Rectal smooth muscle tissue (tissue), 1 donor: ENCODE data around the gene TANGO2.

Source experiments
- H3K27ac ChIP-seq: one replicate; pipeline ENCODE4 v1.7.0; 2013; ENCODE audit warnings: low read depth, low read length, inconsistent platforms
- H3K27me3 ChIP-seq: one replicate; pipeline ENCODE4 v1.7.0; 2013; ENCODE audit warnings: low read length; ENCODE audit not compliant: control insufficient read depth, insufficient read depth
- H3K36me3 ChIP-seq: one replicate; pipeline ENCODE4 v1.7.0; 2013; ENCODE audit warnings: low read length; ENCODE audit not compliant: control insufficient read depth, insufficient read depth
- H3K4me1 ChIP-seq: one replicate; pipeline ENCODE4 v1.7.0; 2013; ENCODE audit warnings: low read length; ENCODE audit not compliant: control insufficient read depth, insufficient read depth
- H3K4me3 ChIP-seq: one replicate; pipeline ENCODE4 v1.7.0; 2013; ENCODE audit warnings: low read length
- H3K9ac ChIP-seq: one replicate; pipeline ENCODE4 v1.7.0; 2013; ENCODE audit warnings: low read length

The TANGO2 gene

DNA sequence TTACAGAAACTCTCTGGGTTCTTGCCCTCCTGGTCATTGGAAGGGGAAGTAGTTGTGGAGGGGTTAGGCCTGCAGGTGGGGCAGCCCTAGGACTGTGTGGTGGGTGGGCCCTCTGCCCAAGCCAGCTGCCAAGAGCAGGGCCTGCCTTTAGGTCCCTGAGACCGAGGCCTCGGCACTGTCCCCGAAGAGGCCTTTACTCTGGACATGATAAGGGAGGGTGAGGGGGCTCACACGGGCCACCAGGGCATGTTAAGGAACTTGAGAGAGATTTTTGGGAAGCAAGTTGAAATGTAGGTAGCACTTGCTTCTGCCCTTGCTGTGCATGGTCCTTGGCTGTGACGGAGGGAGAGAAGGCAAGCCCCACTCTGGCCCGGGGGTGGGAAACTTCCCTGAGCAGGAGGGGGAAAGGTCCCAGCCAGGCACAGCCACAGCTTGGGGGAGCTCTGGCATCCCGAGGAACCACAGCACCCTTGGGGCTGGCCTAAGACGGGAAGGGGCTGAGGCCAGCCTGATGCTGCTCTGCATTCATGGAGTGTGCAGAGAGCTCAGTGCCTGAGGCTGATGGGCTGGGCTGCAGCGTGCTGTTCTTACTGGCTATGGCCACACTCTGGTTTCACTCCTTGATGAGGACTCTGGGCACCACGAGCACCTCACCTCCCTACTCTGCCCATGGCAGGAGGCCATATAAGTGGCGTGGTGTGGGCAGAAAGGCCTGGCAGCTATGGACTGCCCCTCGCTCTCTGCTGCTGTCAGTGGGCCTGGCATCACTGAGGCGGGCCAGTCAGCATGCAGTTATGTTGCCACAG, 87.2 kb downstream of the TANGO2 start:
- Histone ChIP-seq H3K4me3 (no peak overlapping the region), H3K27ac (no peak overlapping the region), H3K27me3 (no peaks in the 10 kb centered on the region)

DNA sequence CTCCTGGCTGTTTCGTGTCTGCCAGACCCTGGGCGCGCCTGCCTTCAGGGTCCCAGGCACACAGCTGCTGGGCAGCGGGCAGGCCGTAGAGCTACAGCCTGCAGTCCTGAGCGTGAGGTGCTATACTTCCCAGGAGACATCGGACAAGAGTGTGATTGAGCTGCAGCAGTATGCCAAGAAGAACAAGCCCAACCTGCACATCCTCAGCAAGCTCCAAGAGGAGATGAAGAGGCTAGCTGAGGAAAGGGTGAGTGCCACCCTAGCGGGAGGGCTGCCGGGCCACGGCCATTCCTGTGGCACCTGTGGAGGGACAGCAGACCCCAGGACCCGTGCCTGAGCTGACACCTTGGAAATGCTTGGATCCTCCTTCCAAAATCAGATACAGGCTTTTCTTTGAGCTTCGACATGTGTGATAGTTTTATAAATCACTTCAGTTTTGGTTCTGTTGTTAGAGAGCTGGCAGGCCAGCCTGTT, 87.9 kb downstream of the TANGO2 start:
- no peak overlapping the region for H3K27ac ChIP-seq
- H3K4me1 ChIP-seq: no peaks in the 10 kb centered on the region
- H3K36me3 ChIP-seq: peaks cover 64% of the 10 kb centered on the region
- H3K9ac ChIP-seq: no peak overlapping the region
- no peak overlapping the region for H3K4me3 ChIP-seq
- no peaks in the 10 kb centered on the region for H3K27me3 ChIP-seq

More for the DNA sequence above, 87.2 kb downstream of the TANGO2 start:
- Histone ChIP-seq H3K36me3 (peaks cover 61% of the 10 kb centered on the region), H3K9ac (no peak overlapping the region), H3K4me1 (no peaks in the 10 kb centered on the region)

DNA sequence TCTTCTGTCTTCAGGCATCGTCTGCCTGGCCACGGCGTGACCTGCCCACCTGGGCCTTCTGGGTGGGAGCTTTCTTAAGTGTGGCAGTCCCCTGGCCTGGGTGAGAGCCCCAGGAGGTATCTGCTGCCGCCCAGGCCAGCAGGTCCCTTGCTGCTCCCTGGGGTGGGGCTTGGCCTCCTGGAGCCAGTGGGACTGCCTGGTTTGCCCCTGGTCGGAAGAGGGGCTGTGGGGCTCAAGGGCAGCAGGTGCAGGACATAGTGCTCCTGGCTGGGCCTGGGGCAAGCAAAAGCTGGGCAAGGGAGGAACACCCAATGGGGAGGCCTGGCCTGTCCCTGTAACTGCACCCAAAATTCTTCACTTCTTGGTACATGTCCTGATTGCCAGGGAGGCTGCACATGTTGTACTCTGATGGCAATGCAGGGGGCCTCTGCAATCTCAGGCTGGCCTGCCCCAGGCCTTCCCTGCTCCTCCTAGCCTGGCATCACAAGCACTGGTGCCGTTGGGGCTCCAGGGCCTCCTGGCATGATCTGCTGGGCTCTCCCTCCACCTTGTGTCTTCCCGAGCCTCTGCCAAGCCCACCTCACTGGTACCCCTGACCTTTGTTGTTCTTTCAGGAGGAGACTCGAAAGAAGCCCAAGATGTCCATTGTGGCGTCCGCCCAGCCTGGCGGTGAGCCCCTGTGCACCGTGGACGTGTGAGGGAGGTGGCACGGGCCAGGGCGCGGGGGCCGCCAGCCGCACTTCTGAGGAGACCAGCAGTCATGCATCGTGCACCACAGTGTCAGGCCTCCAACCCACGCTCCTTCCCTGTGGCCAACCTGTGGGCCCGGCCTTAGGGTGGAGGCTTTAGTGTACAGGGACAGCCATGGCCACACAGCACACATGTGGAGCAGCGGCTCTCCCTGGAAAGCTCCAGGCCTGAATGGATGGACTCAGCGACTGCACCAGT, 88.8 kb downstream of the TANGO2 start:
- H3K9ac ChIP-seq: no peak overlapping the region
- H3K36me3 ChIP-seq: peaks cover 63% of the 10 kb centered on the region
- no peaks in the 10 kb centered on the region for H3K27me3 ChIP-seq
- no peaks in the 10 kb centered on the region for H3K4me1 ChIP-seq
- H3K4me3 ChIP-seq: no peak overlapping the region
- H3K27ac ChIP-seq: no peak overlapping the region

DNA sequence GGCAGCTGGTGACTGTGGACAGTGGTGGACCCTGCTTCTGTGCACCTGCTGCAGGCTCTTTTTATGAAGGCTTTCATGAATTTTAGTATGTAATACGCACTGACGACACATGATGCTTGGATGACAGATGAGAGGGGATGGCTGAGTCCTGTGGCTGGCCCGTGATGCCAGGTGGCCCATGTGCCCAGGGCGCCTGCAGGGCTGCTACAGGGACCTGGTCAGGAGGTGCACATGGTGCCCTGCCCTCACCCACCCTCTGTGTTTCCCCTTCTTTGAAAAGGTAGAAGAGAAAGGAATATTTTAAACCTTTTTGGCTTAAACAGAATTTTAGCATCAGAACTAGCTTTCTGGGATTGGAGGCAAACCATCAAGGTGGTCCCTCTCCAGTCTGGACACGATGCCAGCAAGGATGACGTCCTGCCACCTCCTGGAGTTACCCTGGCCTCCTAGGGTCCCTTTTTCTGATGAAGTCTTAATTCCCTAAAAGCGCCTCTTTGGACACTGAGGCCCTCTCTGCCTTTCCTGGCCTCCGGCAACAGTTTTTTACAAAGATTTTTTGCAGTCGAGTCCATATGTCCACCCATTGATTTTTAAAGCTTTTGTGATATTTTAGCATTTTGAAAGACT, 89.6 kb downstream of the TANGO2 start:
- Histone ChIP-seq H3K9ac (no peak overlapping the region), H3K36me3 (peaks cover 61% of the 10 kb centered on the region), H3K27me3 (no peaks in the 10 kb centered on the region), H3K4me3 (no peak overlapping the region), H3K27ac (no peak overlapping the region), H3K4me1 (no peaks in the 10 kb centered on the region)

DNA sequence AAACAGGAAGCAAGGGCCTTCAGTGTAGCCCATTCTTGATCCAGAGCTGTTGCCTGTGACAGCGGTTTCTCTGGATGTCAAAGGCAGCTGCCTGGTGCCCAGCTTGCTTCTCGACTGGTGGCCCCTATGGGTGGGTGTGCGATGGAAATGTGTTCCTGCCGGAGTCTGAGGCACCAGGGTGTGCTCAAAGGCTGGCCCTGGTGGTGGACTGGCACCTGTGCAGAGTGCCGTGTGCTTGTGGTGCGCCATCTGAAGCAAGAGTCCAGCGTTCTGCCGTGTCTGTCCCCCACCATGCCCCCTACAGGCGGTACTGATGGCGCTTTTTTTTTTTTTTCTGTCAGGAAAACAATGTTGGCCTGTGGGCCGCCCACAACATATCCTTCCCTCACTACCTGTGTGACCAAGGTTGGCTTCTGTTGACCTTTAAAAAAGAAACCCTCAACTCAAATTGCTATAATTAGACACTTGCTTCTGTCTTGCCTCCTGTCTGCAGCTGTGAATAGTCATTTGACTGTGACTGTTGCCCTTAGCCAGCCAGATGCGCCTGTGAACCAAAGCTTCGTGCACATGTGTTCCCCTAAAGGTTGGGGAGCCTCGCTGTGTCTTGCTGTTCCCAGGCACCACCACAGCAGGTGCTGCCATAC, 90.3 kb downstream of the TANGO2 start:
- H3K4me3 ChIP-seq: no peak overlapping the region
- H3K4me1 ChIP-seq: no peaks in the 10 kb centered on the region
- H3K36me3 ChIP-seq: peaks cover 55% of the 10 kb centered on the region
- H3K27ac ChIP-seq: no peak overlapping the region
- no peaks in the 10 kb centered on the region for H3K27me3 ChIP-seq
- no peak overlapping the region for H3K9ac ChIP-seq

DNA sequence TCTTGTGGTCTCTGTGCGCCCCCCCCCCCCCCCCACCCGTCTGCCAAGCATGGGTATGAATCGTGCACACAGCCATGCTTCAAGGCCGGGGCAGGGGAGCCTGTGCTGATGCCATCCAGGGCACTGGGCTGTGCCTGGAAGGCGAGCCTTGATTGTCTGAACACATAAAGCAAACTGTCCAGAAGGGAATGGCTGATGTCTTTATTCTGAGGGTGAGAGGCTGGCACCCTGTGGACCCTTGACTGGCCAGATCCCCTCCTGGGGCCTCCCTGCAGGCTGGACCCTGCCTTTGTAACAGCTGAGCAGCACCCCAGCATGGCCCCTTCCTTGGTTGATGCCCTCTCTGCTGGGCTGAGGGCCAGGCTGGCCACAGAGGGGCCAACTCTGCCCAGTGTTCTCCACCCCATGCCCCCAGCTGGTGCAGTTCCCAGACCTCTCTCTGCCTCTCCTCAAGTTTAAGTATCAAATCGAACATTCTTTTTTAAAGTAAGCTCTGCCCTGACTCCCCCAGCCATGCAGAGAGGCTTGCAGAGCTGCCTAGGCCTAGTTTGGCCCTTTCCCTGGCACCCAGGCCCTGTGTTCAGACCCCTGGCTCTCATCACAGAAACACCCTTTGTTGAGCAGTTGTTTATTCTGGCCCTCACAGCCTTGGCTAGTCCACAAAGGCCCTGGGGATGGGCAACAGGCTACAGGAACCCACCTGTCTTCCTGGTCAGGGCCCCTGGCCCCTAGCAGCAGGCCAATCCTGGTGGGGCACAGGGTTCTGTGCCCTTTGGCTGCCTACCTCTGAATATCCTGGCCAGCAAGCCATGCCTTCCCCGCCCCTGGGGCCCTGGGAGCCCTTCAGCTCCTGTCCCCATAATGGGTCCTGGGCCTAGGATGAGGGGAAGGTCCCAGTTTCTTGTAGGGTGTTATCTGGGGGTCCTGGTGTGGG, 91.0 kb downstream of the TANGO2 start:
- no peak overlapping the region for H3K27ac ChIP-seq
- no peaks in the 10 kb centered on the region for H3K27me3 ChIP-seq
- no peak overlapping the region for H3K4me3 ChIP-seq
- peaks cover 47% of the 10 kb centered on the region for H3K36me3 ChIP-seq
- H3K9ac ChIP-seq: no peak overlapping the region
- peaks cover 3% of the 10 kb centered on the region for H3K4me1 ChIP-seq

DNA sequence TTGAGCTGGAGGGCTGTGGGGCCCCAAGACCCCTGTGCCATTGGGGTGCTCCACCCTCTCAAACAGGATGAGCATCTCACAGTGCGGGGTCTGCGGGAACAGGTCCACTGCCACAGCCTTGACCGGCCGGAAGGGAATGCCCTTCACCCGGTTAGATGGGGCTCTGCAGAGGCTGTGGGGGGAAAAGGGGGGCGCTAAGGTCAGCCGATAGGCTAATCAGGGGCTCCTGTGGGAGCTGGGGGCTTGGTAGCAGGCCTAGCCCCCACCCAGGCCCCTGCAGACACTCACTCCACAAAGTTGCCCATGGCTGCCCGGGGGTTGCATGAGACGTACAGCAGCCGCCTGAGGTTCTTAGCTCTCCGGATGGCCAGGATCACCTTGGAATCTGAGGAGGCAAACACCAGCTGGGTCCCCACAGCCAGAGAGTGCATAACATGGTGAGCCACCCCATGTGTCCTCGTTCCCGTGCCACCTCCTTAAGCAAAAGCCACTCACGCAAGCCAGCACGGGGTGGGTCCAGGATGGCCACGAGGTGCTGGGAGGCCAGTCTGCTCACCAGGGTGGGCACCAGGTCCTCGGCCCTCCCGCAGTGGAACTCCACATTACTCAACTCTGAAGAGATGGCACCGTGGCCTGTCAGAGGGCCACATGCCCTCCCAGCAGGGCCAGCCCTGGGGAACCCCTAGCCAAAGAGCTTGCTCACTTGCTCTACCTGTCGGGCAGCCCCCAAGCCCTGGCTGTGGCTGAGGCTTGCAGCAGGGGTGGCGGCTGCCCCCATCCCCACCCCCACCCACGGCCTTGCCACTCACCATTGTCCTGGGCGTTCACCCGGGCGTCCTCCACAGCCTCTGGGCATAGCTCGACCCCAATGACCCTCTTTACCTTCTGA, 92.0 kb downstream of the TANGO2 start:
- Histone ChIP-seq H3K9ac (no peak overlapping the region), H3K4me1 (peaks cover 3% of the 10 kb centered on the region), H3K27ac (no peak overlapping the region), H3K27me3 (no peaks in the 10 kb centered on the region), H3K4me3 (no peak overlapping the region), H3K36me3 (peaks cover 38% of the 10 kb centered on the region)

DNA sequence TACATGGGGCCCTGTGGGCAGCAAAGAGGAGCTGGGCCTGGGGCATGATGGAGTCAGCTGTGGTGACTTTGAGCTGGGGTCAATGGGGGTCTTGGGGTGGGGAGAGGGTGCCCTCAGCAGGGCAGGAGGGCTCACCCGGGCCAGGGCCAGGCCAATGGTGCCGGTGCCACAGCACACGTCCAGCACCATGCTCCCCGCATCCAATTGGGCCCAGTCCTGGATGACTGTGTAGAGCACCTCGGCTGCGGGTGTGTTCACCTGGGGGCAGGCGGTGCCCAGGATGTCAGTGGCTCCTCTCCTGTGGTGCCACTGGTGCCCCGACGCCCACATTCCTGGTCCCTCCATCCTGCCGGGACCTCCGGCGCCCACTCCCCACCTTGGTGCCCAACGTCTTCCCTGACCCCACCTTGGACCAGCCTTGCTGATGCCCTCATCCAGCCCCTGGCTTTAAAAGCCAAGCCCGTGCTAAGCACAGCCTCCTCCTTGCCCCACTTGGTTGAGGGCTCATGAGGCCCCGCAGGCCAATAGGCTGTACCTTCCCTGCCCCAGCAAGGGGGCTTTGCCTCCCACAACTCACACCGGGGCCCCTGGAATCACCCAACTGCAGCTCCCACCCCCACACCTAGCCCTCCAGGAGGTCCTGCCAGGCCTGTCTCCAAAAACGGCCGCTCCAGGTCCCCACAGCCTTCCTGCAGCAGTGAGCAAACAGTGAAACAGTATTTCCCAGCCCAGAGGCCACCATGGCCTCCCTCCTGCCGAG, 92.8 kb downstream of the TANGO2 start:
- no peak overlapping the region for H3K4me3 ChIP-seq
- no peak overlapping the region for H3K9ac ChIP-seq
- peaks cover 10% of the 10 kb centered on the region for H3K4me1 ChIP-seq
- peaks cover 33% of the 10 kb centered on the region for H3K36me3 ChIP-seq
- no peak overlapping the region for H3K27ac ChIP-seq
- H3K27me3 ChIP-seq: no peaks in the 10 kb centered on the region

DNA sequence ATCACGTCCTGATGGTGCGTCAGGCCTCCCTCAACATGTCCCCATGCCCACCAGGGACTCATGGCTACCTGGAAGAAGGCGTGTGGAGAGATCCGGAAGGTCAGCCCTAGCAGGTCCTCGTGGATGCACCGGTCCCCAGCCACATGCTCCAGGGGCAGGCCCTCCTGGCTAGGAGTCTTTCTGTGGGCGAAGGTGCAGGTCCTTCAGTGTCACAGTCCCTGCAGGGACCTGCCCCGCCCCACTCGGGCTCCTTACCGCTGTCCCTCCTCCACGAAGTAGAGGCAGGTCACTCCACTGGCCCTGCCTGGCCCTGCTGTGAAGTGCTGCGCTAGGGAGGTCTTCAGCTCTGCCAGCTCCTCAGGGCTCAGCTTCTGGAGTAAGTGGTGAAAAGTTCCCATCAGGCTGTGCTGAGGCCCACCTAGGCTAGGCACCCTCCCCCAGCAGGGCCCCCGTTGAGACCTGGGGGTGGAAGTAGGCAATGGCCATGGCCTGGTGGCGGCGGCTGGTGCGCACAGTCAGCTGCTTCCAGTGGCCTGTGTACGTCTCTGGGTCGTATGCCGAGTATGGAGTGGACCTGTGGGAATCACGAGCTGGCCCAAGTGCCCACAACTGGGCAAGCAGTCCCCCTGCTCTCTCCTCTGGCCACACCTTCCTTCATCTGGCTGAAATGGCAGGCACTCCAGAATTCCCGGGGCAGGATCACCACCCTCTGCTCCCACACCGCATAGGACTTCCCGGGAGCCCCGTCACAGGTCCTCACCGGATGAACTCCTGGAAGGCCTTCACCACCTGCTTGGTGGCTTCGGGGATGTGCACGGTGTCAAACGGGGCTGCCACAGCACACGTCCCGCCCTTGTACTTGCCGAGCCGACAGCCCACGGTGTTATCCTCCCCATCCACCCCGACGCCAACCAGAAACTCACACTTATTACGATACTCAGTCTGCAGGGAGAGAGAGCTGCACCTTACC, 93.9 kb downstream of the TANGO2 start:
- Histone ChIP-seq H3K4me3 (no peak overlapping the region), H3K4me1 (peaks cover 10% of the 10 kb centered on the region), H3K9ac (no peak overlapping the region), H3K36me3 (peaks cover 33% of the 10 kb centered on the region), H3K27me3 (no peaks in the 10 kb centered on the region), H3K27ac (no peak overlapping the region)
